GM21529 (cell line): ENCODE results near the gene HCN1.
"Not testable (repeated sequence)": the region's sequence is repeated elsewhere in the genome, so short reads cannot be mapped to it uniquely, and the experiment has no call there.

ENCODE experiments used
- ATAC-seq: cut with Tn5 transposase; IDR thresholded peaks from one replicate; pipeline ENCODE4 v1.9.1; 2021; ENCODE audit not compliant: unreplicated experiment

HCN1 gene

GRCh38 chr5:45437752-45438151 is 258.4 kb downstream of the HCN1 start:
- no peak for ATAC-seq

- ATAC-seq: no peak
Measured at GRCh38 chr5:45417285-45417998, 278.7 kb downstream of the HCN1 start.

GRCh38 chr5:45414620-45415573 is 281.3 kb downstream of the HCN1 start:
- no peak for ATAC-seq

- no peak for ATAC-seq
Measured at GRCh38 chr5:45411971-45412612, 284.1 kb downstream of the HCN1 start.

- ATAC-seq: no peak
Measured at GRCh38 chr5:45410304-45410995, 285.7 kb downstream of the HCN1 start.

- no peak for ATAC-seq
Measured at GRCh38 chr5:45408067-45408466, 288.1 kb downstream of the HCN1 start.

GRCh38 chr5:45402804-45403455 is 293.2 kb downstream of the HCN1 start:
- no peak for ATAC-seq

- no peak for ATAC-seq
Measured at GRCh38 chr5:45399041-45399440, 297.1 kb downstream of the HCN1 start.

GRCh38 chr5:45385321-45386058 is 310.7 kb downstream of the HCN1 start:
- no peak for ATAC-seq

GRCh38 chr5:45383985-45384384 is 312.2 kb downstream of the HCN1 start:
- no peak for ATAC-seq

GRCh38 chr5:45382583-45382982 is 313.6 kb downstream of the HCN1 start:
- ATAC-seq: no peak

- no peak for ATAC-seq
Measured at GRCh38 chr5:45376417-45376816, 319.8 kb downstream of the HCN1 start.

GRCh38 chr5:45372629-45373028 is 323.6 kb downstream of the HCN1 start:
- ATAC-seq: no peak

GRCh38 chr5:45371423-45371822 is 324.8 kb downstream of the HCN1 start:
- not testable (repeated sequence) for ATAC-seq

GRCh38 chr5:45355189-45355992 is 340.8 kb downstream of the HCN1 start:
- no peak for ATAC-seq

GRCh38 chr5:45336464-45336863 is 359.7 kb downstream of the HCN1 start:
- ATAC-seq: no peak

GRCh38 chr5:45335978-45336377 is 360.2 kb downstream of the HCN1 start:
- no peak for ATAC-seq

GRCh38 chr5:45335346-45335745 is 360.8 kb downstream of the HCN1 start:
- no peak for ATAC-seq

- ATAC-seq: no peak
Measured at GRCh38 chr5:45334939-45335338, 361.2 kb downstream of the HCN1 start.
